IPS-NIHi7 (cell line): ENCODE results near the gene ADCY4.

Experiments
- DNase-seq: peaks from one replicate; pipeline ENCODE4 v3.0.0; 2012; ENCODE audit warnings: mixed read lengths; ENCODE audit errors: extremely low spot score

ADCY4 gene

DNA sequence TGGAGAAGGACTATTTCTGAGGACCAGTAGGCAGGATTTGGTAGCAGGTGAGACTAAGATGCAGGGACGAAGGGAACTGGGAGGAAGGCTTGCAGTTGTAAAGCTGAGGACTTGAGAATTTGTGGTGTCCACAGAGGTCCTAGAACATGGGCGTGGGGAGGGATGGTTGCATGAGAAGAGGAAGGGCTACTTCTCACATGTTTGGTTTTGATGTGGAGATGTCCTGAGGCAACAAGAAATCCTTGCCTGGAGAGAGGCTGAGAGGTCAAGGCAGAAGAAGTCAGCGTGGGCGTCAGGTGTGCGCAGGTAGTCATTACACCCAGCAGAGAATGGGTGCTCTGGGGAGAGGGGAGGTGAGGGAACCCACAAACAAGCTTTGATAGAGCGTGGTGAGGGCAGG, 57.8 kb downstream of the ADCY4 start:
- no peak for DNase-seq

DNA sequence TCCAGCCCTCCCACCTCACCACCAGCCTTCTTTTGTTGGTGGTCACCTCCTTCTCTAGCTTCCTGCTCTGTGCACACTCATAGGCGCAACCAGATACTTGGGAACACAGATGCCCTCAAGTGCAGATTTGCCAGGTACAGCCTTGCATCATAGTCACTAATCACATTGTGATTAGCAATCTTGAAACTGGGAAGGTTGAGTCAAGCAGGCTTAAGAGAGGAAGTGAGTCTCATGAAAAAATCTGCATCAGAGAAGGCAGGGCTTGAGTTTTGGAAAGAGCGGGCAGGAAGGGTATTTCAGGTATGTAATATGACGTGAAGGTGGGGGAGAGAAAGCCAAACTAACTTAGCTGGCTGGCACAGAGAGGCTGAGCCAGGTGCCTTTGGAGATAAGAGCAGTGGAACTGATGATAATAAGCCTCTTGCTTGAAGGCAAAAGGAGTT, 60.7 kb downstream of the ADCY4 start:
- no peak for DNase-seq

DNA sequence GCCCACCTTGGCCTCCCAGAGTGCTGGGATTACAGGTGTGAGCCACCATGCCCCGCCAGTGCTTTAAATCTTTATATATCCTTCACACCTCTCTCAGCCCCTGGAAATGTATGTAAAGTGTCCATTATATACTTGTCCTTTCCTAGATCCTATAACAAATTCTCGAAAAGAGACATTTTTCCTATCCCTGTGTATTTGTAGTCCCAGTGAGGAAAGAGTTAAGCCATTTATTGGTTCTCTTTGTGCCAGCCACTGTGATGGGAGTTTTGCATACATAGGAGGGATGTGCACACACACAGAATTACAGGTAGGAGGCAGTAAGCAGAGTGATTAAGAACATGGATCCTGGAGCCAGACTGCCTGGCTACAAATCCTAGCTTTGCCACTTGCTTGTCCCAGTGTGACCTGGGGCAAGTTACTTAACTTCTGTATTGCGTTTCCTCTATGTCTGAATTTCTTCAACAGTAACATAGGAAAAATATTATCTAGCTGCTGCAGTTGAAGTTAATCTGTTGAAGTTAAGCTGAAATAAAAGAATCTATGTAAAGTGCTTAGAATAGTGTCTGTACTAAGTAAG, 61.4 kb downstream of the ADCY4 start:
- no peak for DNase-seq

DNA sequence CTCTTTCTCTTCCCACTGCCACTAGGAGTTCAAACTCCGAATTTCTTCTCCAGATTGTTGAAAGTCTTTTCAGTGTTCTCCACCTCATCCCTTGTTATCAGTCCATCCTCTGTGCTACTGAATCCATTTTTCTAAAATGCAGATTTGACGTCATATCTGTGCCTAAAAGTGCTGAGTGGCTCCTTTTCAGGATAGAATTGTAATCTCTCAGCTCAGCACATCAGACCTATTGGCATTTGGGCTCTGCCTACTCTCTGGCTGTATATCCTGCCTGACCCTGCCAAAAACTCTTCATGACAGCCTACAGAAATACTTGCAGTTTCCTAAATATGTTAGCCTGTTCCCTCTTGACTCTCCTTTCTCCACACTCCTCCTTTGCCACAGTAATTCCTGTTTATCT, 62.4 kb downstream of the ADCY4 start:
- DNase-seq = no peak

DNA sequence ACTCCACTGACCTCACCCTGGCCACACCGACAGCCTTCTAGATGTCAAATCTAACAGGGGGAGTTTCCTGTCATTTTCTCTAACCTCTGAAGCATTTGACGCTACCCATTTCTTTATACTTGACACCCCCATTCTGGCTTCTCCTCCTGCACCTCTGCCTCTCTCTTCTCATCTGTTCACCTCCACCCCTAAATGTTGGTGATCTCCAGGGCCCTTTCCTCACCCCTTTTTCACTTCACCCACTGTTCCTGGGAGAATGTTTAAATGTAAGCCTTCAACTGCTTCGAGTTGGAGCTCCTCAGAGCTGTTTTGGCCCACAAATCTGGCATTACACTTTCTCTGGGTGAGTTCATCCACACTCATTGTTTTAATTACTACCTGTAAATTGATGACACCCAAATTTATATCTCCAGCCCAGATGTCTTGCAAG, 63.0 kb downstream of the ADCY4 start:
- DNase-seq = no peak

DNA sequence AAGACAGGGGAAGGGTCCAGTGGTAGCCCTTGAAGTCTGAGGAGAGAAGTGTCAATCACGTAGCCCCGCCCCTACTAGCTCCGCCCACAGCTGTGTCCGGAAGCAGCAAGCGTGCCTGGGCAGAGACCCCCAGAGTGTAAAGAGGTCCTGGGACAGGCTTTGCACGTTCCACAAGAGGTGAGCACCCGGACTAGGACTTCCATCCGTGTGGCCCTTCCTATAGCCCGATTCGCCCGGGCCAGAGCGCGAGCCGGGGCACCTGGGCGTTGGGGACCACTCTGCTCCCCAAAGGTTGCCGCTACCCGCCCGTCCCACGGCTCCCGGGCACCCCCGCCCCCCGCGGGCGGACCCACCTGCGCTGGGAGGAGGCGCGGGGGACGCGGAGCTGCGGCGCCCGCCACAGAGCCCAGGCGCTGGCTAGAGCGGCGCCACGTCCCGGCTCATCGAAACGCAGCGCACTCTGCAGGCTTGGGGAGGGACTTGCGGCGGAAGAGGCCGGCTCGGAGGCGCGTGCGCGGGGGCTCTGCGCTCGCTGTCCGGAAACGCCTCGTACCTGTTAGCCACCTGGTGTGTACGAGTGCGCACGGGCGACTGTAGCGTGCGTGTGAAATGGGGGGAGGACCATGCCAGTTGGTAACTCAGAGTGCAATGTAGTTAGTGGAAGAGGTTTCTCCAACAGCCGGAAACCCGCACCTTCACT, 63.6 kb downstream of the ADCY4 start, which contains the start of gene RABGGTA:
Gene RABGGTA (minus strand): TSS at position 464 of the 700 bp plus-strand sequence. CDS start 482 bp downstream, outside the sequence.
- peak; percentile 99 for DNase-seq

DNA sequence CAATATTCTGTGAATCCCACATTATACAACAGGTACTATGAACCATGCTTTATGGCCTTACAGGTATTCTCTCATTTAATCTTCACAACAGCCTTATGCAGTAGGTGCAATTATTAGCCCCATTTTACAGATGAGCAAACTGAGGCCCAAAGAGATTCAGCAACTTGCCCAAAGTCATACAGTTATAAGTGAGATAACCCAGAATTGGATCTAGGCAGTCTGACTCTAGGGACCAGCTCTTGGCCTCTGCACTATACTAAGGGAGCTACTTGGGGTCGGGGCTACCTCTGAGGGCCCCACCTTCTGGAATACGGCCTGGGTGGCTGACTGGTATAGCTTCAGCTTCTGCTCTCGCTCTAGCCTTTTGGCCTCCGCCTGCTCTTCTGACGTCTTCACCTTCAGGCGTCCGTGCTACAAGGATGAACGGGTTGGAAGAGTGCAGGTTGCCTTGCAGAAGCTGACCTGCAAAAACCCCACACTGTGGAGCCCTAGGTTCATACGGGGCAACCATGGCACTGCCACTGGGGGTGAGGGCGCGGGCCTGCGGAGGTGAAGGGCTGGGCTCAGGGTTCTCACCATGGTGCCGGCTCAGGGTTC, 64.2 kb downstream of the ADCY4 start:
- DNase-seq = no peak

DNA sequence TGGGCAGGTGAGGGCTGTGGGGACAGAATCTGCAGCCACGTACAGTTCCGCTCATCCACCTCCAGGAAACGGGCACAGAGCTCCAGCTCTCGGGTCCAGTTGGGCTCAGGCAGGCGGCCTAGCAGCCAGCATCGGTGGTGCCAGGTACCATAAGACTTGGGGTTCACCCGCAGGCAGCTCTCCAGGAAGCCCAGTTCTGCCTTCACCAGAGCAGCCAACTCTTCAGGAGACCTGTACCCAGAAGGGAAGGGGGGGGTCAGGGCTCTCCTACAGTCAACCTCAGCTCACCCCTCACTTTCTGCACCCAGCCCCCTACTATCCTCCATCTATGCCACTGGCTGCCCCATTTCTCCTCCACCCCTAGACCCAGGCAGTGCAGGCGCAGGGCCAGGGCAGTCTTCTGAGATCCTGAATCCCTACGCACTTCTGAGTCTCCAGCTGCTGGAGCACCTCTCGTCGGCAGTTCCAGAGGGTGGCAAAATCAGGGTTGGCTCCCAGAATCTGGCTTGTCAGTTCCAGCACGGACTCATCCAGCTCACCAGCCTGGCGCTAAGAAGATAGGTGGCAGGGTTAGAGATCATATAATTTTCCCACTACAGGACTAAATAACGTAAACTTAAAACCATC, 64.8 kb downstream of the ADCY4 start:
- DNase-seq = no peak

DNA sequence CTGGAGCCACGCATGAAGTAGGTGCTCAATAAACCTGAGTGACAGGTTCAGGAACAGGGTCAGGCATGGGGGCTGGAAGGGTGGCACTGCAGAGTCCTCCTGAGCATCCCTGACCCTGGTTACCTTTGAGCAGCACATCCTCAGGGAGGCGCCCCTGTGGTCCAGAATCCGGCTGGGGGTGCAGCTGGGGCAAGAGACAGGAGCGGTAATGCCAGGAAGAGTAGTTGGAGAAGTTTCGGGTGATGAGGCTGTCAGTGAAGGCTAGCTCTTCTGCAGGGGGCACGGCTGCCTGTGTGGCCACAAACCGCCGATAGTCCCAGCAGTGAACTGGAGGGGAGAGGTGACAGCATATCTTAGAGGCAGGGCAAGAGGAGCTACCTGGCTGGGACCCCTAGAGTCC, 65.5 kb downstream of the ADCY4 start:
- no peak for DNase-seq
